GM18858 (cell line): Measurements from ENCODE around the gene TMEM239.
"Not testable (repeated sequence)": the region's sequence is repeated elsewhere in the genome, so short reads cannot be mapped to it uniquely, and the experiment has no call there.

ENCODE experiments used
- ATAC-seq: cut with Tn5 transposase; IDR thresholded peaks from one replicate; pipeline ENCODE4 v1.9.1; 2021; ENCODE audit not compliant: unreplicated experiment

Gene TMEM239

DNA sequence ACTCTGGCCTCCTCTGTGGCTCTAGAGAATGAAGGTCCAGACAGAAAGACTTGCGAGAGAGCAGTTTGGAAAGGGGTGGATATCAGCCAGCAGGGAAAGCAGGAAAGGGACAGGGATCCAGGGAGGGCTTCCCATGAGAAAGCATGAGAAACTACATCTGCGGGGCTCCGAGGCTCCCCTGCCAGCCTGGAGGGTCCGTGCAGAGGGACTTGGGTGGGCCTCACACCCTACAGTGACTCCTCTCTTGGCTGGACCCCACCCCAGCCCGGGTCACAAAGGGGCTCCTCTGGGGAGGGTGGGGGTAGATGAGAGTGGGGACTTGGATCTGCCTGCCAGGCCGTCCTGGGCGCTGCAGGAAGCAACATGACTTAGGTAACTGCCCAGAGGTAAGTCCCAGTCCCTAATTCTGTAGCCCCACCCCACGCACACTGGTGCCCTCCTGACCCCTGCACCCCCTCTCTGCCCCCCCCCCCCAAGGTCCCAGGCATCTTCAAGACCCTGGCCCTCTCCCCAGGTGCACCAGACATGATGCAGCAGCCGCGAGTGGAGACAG lies at the start of gene TMEM239:
TSS of gene TMEM239 (plus strand) at position 335 of the 553 bp plus-strand sequence. CDS start at position 526, 191 bp downstream.
- no peak for ATAC-seq

DNA sequence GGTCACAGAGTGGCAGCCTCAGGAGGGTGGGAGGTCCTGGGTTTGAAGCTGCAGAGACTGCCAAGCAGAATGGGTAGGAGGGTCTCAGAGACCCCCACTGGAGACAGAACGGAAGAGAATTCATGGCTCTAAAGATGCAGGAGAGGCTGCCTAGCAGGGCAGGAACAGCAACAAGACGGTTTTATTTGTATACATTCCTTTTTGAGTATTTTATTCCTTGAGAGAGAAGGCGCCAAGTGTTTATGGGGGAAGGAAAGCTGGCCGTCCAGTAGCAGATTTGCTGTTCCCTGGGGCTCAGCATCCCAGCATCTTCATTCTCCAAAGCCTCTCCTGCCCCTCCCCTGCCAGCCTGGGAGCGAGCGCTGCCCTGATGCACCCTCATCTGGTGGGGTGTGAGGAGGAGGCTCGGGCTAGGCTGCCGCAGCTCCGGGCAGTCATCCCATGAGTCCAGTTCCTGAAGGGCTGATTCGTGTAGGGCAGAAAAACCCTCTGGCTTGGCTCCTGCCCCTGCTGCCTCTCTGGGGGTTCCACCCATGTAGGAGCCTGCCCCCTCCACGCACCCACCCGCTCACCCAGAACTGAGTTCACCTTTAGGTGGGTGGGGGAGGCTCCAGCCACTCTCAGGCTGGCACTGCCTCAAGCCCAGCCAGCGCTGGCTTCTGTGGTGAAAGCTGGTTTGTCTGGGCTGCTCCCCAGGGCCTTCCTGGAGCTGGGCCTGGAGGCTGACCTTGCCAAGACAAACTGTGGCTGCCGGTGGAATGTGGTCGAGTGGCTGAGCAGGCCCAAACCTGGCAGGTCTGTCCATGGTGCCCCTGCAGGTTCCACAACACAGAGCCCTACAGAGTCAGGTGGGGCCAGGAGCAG lies 48.2 kb upstream of the TMEM239 start:
- ATAC-seq, result no peak

GRCh38 chr20:2768632-2769015 lies 47.5 kb upstream of the TMEM239 start:
- ATAC-seq, result no peak

GRCh38 chr20:2770091-2770490 lies 46.1 kb upstream of the TMEM239 start:
- ATAC-seq, result not testable (repeated sequence)

GRCh38 chr20:2771631-2772080 lies 44.5 kb upstream of the TMEM239 start:
- ATAC-seq, result no peak

DNA sequence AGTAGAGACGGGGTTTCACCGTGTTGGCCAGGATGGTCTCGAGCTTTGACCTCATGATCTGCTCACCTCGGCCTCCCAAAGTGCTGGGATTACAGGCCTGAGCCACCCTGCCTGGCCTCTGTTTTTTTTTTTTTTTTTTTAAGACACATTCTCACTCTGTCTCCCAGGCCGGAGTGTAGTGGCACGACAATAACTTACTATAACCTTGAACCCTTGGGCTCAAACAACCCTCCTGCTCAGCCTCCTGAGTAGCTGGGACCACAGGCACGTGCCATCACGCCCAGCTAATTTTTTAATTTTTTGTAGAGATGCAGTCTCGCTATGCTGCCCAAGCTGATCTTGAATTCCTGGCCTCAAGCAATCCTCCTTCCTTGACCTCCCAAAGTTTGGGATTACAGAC lies 42.4 kb upstream of the TMEM239 start:
- no peak for ATAC-seq

DNA sequence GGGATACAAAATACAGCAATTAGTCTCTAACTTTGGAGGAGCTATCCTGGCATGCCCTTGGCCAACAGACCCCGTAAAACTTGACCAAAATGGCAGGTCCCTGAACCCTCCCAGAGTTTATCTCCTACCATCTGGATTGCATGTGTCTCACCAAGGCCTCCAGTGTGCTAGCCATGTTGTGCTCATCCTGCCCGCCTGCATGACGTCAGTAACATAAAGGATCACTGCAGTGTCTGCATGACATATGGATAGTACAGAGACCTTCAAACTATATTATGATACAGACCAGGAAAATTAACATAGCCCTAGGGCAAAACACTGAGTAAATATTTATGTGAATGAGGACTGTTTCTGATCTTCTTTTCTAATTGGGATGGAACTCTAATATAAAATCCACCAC lies 41.0 kb upstream of the TMEM239 start:
- no peak for ATAC-seq

DNA sequence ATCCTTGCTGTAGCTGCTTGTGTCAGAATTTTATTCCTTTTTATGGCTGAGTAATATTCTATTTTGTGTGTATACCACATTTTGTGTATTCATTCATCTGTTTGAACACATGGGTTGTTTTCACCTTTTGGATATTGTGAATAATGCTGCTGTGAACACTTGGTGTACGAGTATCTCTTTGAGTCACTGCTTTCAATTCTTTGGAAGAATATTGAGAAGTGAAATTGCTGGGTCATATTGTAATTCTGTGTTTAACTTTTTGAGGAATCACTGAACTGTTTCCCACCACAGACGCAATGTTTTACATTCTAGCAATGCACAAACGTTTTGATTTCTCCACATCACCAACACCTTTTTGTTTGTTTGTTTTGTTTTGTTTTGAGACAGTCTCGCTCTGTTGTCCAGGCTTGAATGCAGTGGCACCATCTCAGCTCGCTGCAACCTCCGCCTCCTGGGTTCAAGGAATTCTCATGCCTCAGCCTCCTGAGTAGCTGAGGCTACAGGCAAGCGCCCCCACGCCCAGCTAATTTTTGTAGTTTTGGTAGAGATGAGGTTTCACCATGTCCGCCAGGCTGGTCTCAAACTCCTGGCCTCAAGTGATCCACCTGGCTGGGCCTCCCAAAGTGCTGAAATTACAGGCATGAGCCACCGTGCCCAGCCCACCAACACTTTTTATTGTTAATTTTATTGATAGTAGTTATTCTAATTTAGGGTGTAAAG lies 37.4 kb upstream of the TMEM239 start:
- no peak for ATAC-seq

- ATAC-seq, result no peak
Observed at GRCh38 chr20:2780948-2781347, 35.2 kb upstream of the TMEM239 start.

- ATAC-seq, result no peak
Observed at GRCh38 chr20:2783908-2784566, 32.1 kb upstream of the TMEM239 start.

DNA sequence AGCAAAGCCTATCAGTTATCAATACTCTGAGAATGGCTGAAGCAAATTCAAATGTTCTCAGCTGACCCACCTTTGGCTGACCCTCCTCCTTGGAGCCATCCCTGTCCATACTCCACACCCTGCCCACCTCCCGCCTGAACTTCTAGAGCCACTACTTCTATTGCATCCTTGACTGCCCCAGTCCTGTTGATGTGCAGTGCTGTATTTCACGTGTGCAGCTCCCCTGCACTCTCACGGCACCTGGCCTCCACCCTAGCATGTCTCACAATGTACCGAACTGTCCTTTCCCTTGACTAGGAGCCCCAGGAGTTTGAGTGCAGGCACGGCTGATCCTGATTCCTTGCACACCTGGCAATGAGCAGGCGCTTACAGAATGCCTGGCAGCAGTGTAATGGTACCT lies 22.7 kb upstream of the TMEM239 start:
- ATAC-seq, result no peak

DNA sequence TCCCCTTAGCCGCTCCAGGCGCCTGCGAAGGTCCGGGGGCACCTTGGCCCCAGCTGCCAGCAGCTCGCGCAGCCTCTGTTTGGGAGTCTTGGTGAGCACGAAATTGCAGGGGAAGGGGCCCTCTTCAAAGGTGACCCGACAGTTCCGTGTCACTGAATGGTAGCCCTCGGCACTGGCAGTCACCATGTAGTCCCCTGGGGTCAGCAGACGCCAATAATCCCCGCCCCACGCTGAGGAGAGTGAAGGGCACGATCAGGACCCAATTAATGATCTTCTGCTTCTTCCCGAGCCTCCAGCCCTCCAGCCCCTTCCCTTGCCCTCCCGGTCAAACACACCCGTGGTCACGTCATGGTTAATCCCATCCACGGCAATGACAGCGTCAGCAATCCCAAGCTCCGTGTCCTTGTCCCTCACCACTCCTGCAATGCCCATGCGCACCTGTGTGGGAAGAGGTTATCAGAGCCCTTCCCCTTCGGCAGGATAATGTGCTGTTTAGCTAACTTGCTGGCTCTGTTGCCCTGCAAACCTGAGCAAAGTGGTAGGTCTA lies 21.9 kb upstream of the TMEM239 start:
- ATAC-seq, result no peak

GRCh38 chr20:2794866-2795447 lies 21.2 kb upstream of the TMEM239 start:
- ATAC-seq, result no peak

DNA sequence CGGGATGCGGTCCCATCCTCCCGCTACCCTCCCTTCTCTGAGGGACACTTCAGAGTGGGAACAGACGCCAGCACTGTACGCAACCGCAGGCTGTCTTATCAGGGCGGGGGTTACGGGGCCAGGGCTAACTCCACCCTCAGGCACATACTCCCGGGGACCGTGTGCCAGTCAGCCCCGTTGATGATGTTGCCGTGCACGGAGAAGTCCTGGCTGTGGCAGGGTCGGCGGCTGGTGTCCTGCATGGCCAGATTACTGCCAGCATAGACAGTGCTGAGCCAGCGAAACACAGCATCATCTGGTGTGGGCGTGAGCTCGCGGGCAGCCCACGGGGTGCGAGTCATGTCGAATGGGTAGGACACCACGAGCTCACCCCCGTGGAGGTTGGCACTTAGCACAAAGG lies 20.7 kb upstream of the TMEM239 start:
- no peak for ATAC-seq

- no peak for ATAC-seq
Observed at GRCh38 chr20:2796011-2796660, 20.0 kb upstream of the TMEM239 start.

DNA sequence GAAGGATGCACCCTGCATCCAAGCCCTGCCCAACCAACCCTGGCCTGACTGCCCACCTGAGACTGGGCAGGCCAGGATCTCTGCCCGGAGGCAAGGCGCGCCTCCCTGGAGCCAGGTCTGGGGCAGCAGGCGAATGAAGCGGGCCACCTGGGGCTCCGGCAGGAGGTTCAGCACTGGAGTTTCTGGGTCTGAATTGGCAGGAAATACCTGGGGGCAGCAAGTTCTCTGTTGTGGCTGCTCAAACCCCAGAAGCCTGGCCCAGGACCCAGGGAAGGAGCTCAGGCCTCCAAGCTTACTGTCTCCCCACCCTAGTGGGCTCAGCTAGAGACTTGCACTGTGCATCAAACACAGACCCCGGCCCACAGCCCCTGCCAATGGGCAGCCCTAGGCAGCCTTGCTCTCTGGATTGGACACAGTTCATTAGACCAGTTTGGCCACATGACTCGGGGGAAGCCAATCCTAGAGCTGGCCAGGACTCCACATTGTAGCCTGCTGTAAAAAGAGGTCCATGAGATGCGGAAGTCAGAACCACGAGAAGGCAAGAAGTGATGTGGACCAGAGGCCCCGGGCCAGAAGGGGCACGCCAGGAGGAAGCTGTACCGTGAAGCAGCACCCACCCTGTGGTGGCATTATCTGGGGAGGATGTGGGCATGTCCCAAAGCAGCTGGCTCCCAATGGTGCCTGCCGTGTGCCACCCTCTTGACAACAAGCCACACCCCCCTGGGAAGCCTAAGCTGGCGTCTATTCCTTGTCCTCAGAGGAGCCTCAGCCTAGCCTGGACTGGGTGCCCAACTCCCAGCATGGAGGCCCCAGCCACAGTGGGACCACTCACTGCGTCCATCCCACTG lies 18.8 kb upstream of the TMEM239 start:
- no peak for ATAC-seq

- ATAC-seq, result no peak
Observed at GRCh38 chr20:2798095-2798805, 17.9 kb upstream of the TMEM239 start.

DNA sequence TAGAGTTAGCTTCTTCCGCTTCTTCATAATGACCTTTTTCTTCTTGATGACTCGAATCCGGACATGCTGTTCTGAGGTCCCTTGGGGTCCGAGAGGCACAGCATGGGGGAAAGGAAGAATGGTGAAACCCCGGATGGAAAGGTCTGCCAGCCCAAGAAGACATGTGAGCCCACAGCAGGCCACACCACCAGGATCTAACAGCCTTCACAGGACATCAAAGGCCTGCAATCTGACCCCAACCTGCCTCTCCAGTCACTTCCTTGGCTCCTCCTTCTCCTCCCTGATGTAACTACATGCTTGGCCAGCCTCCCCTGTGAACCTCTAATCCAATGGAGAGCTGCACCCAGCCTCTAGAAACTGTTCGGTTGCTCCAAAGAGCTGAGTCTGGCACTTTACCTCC lies 17.4 kb upstream of the TMEM239 start:
- no peak for ATAC-seq

DNA sequence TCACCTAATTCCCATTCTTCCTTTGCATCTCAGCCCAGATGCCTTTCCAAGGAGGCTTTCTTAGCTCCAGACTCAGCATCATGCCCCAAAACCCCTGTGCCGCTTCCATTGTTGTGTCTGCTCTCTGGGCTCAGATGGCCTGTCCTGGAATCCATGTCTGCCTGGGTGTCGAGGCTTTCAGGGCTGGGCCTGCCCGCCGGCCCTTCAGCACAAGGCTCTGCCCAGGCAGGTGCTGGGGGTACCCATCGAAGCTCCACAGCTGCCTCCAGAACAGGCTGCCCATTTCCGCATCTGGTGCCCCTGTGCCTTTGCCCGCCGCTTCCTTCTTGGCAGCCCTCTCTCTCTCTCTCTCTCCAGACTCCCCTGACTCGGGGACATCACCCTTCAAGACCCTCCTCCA lies 16.9 kb upstream of the TMEM239 start:
- no peak for ATAC-seq
